ENCODE results near the gene TNFSF18.
A peak's percentile ranks its signal among the peaks of the same experiment; 100 is the strongest.
"Not testable (repeated sequence)": the region's sequence is repeated elsewhere in the genome, so short reads cannot be mapped to it uniquely, and the experiment has no call there.

Gene TNFSF18

GRCh38 chr1:173050865-173051264, at the start of gene TNFSF18:
Gene TNFSF18, minus strand, starts transcription at chr1:173050941. Its CDS starts 45 bp downstream, at chr1:173050896.
- peak in 1 of 2 experiments; percentile 70 for DNase-seq

GRCh38 chr1:173099166-173099565, 48.4 kb upstream of the TNFSF18 start:
- DNase-seq = no peak

GRCh38 chr1:173098117-173098516, 47.4 kb upstream of the TNFSF18 start:
- DNase-seq = no peak

- DNase-seq = no peak
These were observed 46.3 kb upstream of the TNFSF18 start for GRCh38 chr1:173097001-173097400.

- no peak for DNase-seq
These were observed 44.9 kb upstream of the TNFSF18 start for GRCh38 chr1:173095632-173096031.

- no peak for DNase-seq
These were observed 43.8 kb upstream of the TNFSF18 start for GRCh38 chr1:173094541-173094940.

GRCh38 chr1:173093691-173094445, 43.1 kb upstream of the TNFSF18 start:
- DNase-seq = no peak

GRCh38 chr1:173084292-173084691, 33.6 kb upstream of the TNFSF18 start:
- no peak for DNase-seq

GRCh38 chr1:173082913-173083312, 32.2 kb upstream of the TNFSF18 start:
- DNase-seq = no peak

- not testable (repeated sequence) for DNase-seq
These were observed 23.5 kb upstream of the TNFSF18 start for GRCh38 chr1:173074217-173074616.

GRCh38 chr1:173064011-173064410, 13.3 kb upstream of the TNFSF18 start:
- no peak for DNase-seq

- no peak for DNase-seq
These were observed 12.4 kb upstream of the TNFSF18 start for GRCh38 chr1:173063171-173063570.

GRCh38 chr1:173062150-173062938, 11.6 kb upstream of the TNFSF18 start:
- no peak for DNase-seq

GRCh38 chr1:173058556-173058955, 7.8 kb upstream of the TNFSF18 start:
- no peak for DNase-seq

- no peak for DNase-seq
These were observed 7.2 kb upstream of the TNFSF18 start for GRCh38 chr1:173057984-173058383.

- no peak for DNase-seq
These were observed 5.6 kb upstream of the TNFSF18 start for GRCh38 chr1:173056365-173056764.

- no peak for DNase-seq
These were observed 2.0 kb upstream of the TNFSF18 start for GRCh38 chr1:173052681-173053196.

- DNase-seq = no peak
These were observed 1.5 kb downstream of the TNFSF18 start for GRCh38 chr1:173049322-173049633.

GRCh38 chr1:173048621-173049321, 2.0 kb downstream of the TNFSF18 start:
- no peak for DNase-seq

- DNase-seq = no peak
These were observed 6.1 kb downstream of the TNFSF18 start for GRCh38 chr1:173044656-173045055.

- no peak for DNase-seq
These were observed 7.5 kb downstream of the TNFSF18 start for GRCh38 chr1:173043253-173043652.

GRCh38 chr1:173042806-173043205, 7.9 kb downstream of the TNFSF18 start:
- no peak for DNase-seq

GRCh38 chr1:173039626-173040025, 11.1 kb downstream of the TNFSF18 start:
- DNase-seq = no peak
